Erythroblast (primary cell): Measurements from ENCODE around the gene RPL35.

Experiments used
- GATA1 ChIP-seq: IDR thresholded peaks from 2 replicates; pipeline ENCODE4 v1.6.1; 2011; ENCODE audit warnings: low read depth, mild to moderate bottlenecking, control low read depth, low read length, moderate library complexity
- POLR2A ChIP-seq: IDR thresholded peaks from 2 replicates; pipeline ENCODE4 v1.6.1; 2011; ENCODE audit warnings: mild to moderate bottlenecking, low read length

DNA sequence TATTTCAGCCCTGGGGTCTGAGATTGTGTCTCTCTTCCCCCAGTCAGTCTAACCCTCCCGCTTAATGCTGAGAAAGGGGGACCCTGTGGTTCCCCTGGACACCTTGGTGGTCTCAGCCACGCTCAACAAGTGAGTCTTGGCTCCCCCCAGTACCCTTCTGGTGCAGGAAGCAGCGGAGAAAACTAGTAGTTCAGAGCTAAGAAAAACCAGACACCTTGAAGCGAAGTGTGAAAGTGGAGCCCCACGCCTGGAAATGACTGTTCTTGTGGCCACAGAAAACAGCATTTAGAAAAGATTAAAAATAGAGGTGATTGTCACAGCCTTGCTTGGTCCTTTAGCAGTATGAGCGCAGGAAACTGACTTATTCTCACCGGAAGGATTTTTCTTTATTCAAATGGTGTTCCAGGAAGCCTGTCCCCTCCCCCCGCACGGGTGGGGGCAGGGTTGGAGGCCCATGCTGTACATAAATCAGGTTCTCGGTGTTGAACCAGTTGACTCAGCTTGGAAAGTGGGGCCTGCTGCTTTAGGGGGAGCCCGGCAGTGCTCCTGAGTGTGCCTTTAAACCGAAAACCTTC, 8.3 kb upstream of the RPL35 start:
- no peak for TF ChIP-seq POLR2A
- no peak for TF ChIP-seq GATA1
